IPS-20b (cell line): Measurements from ENCODE around the gene SMU1.
"Not testable (repeated sequence)": the region's sequence is repeated elsewhere in the genome, so short reads cannot be mapped to it uniquely, and the experiment has no call there.

Experiments used
- H3K27ac ChIP-seq: one replicate; pipeline ENCODE4 v1.5.1; 2013; ENCODE audit warnings: low read length
- H3K27me3 ChIP-seq: 2 replicates; pipeline ENCODE4 v1.6.1; 2013; ENCODE audit warnings: mild to moderate bottlenecking, low read length, inconsistent platforms; ENCODE audit not compliant: insufficient read depth
- H3K36me3 ChIP-seq: 2 replicates; pipeline ENCODE4 v1.6.1; 2013; ENCODE audit warnings: low read depth, mild to moderate bottlenecking, inconsistent platforms, low read length, moderate library complexity; ENCODE audit not compliant: insufficient read depth
- H3K4me1 ChIP-seq: 2 replicates; pipeline ENCODE4 v1.6.1; 2013; ENCODE audit warnings: mild to moderate bottlenecking, control low read depth, inconsistent platforms, low read length, moderate library complexity; ENCODE audit not compliant: insufficient read depth
- H3K4me3 ChIP-seq: 2 replicates; pipeline ENCODE4 v1.5.1; 2013; ENCODE audit warnings: mild to moderate bottlenecking, low read length, inconsistent platforms
- H3K9ac ChIP-seq: 2 replicates; pipeline ENCODE4 v1.6.1; 2013; ENCODE audit warnings: low read depth, mild to moderate bottlenecking, inconsistent platforms, low read length, moderate library complexity
- H3K9me3 ChIP-seq: 2 replicates; pipeline ENCODE4 v1.6.1; 2013; ENCODE audit warnings: mild to moderate bottlenecking, low read depth, low read length, inconsistent platforms; ENCODE audit not compliant: insufficient read depth

Gene SMU1

DNA sequence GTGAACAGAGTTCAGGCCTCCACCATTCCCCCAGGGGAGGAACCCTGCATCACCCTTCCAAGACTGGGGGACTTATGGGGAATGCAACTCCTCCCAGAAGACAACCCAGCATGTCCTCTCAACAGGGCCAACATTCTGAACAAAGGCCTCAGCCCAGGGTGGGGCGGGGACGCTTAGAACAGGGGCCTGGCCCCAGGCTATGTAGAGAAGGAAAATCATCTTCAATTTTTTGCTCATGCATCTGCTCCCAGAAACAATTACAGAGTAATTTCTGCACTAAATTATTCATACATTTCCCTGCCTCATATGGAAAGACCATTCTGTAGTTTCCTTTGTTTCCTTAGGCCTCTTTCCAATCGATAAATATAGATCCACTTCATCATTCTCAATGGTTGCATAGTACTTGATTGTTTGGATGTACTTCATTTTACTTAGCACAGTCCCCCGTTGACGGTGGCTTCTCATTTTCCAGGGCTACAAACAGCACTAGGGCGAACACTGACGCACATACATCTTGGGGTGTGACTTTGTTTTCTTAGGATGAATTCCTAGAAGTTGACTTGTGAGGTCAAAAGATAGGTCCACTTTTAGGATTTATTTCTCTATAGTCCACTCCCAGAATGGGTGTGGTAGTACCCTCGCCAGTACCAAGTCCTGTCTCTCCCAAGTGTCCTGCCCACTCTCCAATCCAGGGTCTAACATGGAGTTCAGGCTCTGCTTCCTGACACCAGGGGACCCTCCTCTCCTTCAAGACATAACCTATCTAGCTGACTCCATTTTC, 27.2 kb upstream of the SMU1 start:
- H3K27me3 ChIP-seq: no peaks in the 10 kb centered on the region
- no peaks in the 10 kb centered on the region for H3K4me1 ChIP-seq
- no peaks in the 10 kb centered on the region for H3K9me3 ChIP-seq
- H3K36me3 ChIP-seq: no peaks in the 10 kb centered on the region
- H3K4me3 ChIP-seq: no peak overlapping the region
- H3K27ac ChIP-seq: no peak overlapping the region
- no peak overlapping the region for H3K9ac ChIP-seq

DNA sequence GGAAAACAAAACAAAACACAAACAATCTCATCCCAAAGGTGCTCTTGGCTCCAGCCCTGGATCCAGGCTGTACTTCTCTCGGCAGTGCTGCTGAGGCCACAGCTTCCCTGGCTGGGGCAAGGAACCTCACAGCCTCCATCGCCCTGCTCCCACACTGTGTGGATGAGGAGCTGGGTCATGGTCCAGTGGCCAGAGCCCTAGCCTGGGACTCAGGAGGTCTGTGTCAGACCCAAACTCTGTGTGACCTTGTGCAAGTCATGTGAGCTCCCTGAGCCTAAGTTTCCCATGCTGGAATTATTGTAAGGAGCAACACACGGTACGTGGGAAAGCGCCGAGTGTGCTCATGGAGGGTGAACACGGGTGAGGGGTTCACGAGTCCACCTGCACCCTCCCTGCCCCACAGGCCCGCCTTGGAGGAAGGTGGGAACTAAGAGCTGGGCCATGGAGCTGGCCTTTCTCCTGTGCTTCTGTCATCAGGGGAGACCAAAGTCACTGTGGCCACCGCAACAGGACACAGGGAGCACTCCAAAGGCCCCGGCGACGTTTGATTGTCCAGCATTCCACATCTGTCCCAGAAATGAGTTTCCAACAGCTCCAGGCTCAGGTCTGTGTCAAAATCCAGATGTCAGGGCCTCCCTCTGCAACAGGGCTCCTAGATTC, 26.2 kb upstream of the SMU1 start:
- H3K9ac ChIP-seq: no peak overlapping the region
- H3K4me1 ChIP-seq: no peaks in the 10 kb centered on the region
- H3K27ac ChIP-seq: no peak overlapping the region

DNA sequence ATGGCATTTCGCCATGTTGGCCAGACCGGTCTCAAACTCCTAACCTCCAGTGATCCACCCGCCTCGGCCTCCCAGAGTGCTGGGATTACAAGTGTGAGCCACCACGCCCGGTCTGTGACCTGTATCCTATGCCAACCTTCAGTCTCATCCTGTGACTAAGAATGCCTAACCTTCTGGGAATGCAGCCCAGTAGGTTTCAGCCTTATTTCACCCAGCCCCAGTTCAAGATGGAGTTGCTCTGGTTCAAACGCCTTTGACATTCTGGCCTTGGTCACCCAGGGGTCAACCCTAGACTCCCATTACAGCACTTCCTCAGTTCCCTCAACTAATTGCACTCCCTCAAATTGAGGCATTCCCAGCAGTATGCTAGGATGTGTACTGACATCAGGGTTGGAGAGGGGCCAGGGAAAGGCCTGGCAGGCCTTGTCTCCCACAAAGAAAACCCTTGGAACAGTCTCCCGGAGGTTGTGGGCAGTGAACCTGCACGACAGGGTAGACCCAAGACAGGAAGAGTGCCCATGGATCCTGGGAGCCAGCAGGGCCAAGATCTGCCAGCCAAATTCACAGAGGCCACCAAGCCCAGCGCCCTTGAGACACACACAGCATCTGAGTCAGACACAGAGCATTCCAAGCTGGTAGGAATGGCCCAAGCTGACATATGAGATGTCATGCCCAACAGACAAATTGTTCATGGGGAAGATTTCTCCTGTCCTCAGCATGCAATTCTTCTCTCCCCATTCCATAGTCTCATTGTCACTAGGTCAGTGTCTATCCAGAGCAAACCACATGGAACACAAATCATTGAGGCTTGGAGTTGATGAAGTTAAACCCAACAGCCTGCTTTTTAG, 24.9 kb upstream of the SMU1 start:
- no peaks in the 10 kb centered on the region for H3K36me3 ChIP-seq
- H3K9ac ChIP-seq: no peak overlapping the region
- no peaks in the 10 kb centered on the region for H3K27me3 ChIP-seq
- no peaks in the 10 kb centered on the region for H3K9me3 ChIP-seq
- no peaks in the 10 kb centered on the region for H3K4me1 ChIP-seq
- H3K4me3 ChIP-seq: no peak overlapping the region
- H3K27ac ChIP-seq: no peak overlapping the region

More for the DNA sequence above, 26.2 kb upstream of the SMU1 start:
- Histone ChIP-seq H3K27me3 (no peaks in the 10 kb centered on the region), H3K9me3 (no peaks in the 10 kb centered on the region), H3K36me3 (no peaks in the 10 kb centered on the region), H3K4me3 (no peak overlapping the region)

DNA sequence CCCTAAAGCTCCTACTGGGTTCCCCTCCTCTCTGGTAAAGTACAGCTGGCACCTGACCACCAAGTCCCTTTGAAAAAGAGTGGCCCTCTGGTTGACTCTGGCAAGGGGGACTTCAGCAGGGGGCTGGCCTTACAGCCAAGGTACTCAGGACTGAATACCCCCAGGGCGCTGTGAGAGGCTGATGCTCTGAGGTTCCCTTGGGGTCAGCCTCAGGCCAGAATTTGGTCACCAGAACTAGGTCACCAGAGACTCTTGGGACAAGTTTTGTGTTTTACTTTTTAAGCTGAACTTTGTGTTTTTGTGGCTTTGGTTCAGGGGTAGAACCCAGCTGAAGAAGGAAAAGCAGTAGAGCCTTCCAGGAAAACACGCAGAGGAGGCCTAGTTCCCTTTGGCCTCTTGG, 23.3 kb upstream of the SMU1 start:
- H3K9ac ChIP-seq: no peak overlapping the region
- no peaks in the 10 kb centered on the region for H3K4me1 ChIP-seq
- H3K27ac ChIP-seq: no peak overlapping the region
- no peaks in the 10 kb centered on the region for H3K9me3 ChIP-seq
- H3K36me3 ChIP-seq: no peaks in the 10 kb centered on the region
- no peak overlapping the region for H3K4me3 ChIP-seq
- H3K27me3 ChIP-seq: no peaks in the 10 kb centered on the region

DNA sequence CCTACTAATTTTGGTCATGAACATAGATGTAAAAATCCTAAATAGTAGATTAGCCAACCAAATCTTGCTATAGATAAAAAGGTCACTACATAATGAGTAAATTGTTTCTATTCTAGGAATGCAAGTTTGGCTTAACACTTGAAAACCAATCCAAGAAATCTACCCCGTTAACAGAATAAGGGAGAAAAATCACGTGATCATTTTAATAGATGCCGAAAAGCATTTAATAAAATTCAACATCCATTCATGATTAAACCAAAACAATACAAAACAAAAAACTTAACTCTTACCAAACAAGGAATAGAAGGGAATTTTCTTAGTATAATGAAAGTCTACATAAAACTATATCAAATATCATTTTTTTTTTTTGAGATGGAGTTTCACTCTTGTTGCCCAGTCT, 20.7 kb upstream of the SMU1 start:
- H3K27ac ChIP-seq: no peak overlapping the region
- H3K4me1 ChIP-seq: no peaks in the 10 kb centered on the region
- no peak overlapping the region for H3K9ac ChIP-seq
- H3K4me3 ChIP-seq: no peak overlapping the region
- H3K27me3 ChIP-seq: no peaks in the 10 kb centered on the region
- H3K9me3 ChIP-seq: no peaks in the 10 kb centered on the region
- no peaks in the 10 kb centered on the region for H3K36me3 ChIP-seq

DNA sequence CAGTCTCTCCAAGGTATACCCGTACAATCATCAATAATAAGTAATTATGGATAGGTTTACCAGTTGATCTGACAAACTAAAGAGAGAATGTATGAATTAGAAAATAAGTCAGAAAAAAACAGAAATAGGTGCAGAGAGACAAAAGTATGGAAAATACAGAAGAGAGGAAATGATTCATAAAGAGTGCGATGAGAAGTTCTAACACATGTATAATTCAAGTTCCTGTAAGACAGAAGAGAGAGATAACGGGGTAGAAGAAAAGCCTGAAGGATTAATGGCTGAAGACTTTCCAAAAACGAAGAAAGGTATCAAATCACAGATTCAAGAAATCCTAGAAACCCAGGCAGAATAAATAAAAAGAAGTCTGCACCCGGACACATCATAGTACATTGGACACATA, 16.2 kb upstream of the SMU1 start:
- H3K9ac ChIP-seq: no peak overlapping the region
- H3K4me1 ChIP-seq: no peaks in the 10 kb centered on the region
- no peaks in the 10 kb centered on the region for H3K27me3 ChIP-seq
- no peak overlapping the region for H3K27ac ChIP-seq
- no peaks in the 10 kb centered on the region for H3K9me3 ChIP-seq
- no peak overlapping the region for H3K4me3 ChIP-seq
- no peaks in the 10 kb centered on the region for H3K36me3 ChIP-seq

DNA sequence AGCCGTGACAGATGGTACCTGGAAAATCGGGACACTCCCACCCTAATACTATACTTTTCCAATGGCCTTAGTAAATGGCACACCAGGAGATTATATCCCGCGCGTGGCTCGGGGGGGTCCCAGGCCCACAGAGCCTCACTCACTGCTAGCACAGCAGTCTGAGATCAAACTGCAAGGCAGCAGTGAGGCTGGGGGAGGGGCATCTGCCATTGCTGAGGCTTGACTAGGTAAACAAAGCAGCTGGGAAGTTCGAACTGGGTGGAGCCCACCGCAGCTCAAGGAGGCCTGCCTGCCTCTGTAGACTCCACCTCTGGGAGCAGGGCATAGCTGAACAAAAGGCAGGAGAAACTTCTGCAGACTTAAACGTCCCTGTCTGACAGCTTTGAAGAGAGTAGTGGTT, 9.2 kb upstream of the SMU1 start:
- H3K9me3 ChIP-seq, H3K36me3 ChIP-seq, H3K27me3 ChIP-seq, H3K4me3 ChIP-seq, H3K4me1 ChIP-seq, H3K27ac ChIP-seq, H3K9ac ChIP-seq: not testable (repeated sequence)

DNA sequence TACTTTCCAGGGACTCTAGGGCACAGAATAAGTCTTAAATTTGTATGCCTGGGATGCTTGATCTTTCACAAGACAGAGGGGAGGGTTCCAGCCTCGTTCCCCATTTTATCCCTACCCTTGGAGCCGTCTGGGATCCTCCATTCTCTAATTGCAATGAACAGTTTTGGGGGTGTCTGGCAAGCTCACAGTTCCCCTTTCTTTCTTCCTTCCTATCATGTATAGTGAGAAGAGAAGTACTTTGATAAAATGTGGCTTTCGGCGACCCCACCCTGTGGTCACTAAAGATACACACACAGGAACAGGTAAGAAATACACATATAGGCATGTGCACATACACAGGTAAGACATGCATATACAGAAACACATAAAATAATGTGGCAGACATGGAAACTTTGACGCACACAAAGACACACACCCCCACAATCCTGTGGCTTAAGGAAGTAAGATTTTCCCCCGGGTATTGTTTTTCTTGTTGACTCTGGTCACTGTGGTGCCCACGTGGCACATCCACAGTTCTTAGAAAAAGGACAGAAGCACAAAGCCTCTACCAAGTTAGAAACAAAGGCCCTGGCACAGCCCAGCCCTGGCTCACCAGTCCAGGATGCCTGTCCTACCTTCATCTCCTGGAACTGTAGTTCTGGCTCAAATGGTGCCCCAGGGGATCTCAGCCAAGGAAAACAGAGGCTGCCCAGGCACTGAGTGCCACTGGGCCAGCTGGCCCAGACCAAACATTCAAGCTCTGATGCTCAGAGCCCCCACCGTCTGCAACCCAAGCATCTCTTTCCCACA, 6.3 kb upstream of the SMU1 start:
- Histone ChIP-seq H3K36me3 (no peaks in the 10 kb centered on the region), H3K27ac (no peak overlapping the region), H3K9ac (no peak overlapping the region), H3K4me1 (no peaks in the 10 kb centered on the region), H3K4me3 (no peak overlapping the region), H3K27me3 (no peaks in the 10 kb centered on the region), H3K9me3 (peaks cover 3% of the 10 kb centered on the region; the same call in 1 of the 2 replicates)

DNA sequence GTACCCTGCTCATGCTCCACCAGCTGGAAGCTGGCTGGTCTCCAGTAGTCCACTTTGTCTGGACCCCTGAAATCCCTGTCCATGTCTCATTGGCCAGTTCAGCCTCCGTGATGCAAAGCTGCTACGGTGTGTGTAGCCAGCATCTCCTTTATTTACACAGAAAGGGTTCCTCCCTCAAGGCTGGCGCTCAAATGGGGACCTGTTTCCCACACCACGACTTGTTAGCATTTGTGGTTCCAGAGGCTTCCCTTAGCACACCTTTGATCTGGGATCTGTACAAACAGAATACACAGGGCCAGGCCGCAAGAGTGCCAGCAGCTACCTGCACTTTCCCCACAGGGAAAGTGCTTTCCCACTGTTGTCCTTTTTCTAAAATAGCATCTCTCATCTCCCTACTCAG, 5.7 kb upstream of the SMU1 start:
- H3K27ac ChIP-seq: no peak overlapping the region
- H3K9me3 ChIP-seq: peaks cover 3% of the 10 kb centered on the region; the same call in 1 of the 2 replicates
- H3K27me3 ChIP-seq: no peaks in the 10 kb centered on the region
- no peak overlapping the region for H3K4me3 ChIP-seq
- no peak overlapping the region for H3K9ac ChIP-seq
- H3K36me3 ChIP-seq: no peaks in the 10 kb centered on the region
- no peaks in the 10 kb centered on the region for H3K4me1 ChIP-seq

DNA sequence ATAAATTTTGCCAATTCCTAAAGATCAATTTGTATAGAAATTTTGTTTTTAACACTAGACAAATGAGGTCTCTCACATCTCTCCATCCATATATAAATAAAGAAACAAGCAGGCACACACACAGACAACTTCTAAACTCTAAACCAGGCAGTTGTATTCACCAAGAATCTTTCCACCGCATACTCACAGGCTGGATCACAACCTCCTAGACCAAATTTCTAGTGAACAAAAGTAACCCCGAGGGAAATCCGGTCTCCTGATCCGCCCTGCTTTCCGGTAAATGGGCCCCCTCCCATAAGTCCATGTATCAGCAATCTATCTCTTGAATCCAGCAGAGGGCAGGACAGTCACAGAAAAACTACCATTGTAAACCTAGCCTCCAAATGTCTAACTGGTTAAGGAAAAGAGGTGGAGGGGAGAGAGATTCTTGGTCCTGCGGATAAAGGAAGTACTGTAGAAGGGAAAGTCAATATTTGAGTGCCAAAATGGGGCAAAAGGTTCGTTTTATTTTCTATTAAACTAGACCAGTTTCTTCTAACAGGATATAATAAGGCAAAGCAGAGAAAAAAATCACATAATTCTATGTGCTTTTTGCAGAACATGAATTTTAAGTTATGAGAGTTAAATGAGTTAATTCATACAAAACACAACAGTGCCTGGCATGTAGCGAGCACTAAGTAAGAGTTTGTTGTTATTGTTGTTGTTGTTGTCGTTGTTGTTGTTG, 4.8 kb upstream of the SMU1 start:
- Histone ChIP-seq H3K27me3 (no peaks in the 10 kb centered on the region), H3K36me3 (no peaks in the 10 kb centered on the region), H3K4me1 (no peaks in the 10 kb centered on the region), H3K4me3 (peak overlapping the region; percentile 43; the same call in 1 of the 2 replicates), H3K27ac (no peak overlapping the region), H3K9me3 (peaks cover 3% of the 10 kb centered on the region; the same call in 1 of the 2 replicates), H3K9ac (peak overlapping the region; percentile 24; the same call in 1 of the 2 replicates)
